ENCODE data around the gene AGBL1.
"Not testable (repeated sequence)": the region's sequence is repeated elsewhere in the genome, so short reads cannot be mapped to it uniquely, and the experiment has no call there.

Gene AGBL1

DNA sequence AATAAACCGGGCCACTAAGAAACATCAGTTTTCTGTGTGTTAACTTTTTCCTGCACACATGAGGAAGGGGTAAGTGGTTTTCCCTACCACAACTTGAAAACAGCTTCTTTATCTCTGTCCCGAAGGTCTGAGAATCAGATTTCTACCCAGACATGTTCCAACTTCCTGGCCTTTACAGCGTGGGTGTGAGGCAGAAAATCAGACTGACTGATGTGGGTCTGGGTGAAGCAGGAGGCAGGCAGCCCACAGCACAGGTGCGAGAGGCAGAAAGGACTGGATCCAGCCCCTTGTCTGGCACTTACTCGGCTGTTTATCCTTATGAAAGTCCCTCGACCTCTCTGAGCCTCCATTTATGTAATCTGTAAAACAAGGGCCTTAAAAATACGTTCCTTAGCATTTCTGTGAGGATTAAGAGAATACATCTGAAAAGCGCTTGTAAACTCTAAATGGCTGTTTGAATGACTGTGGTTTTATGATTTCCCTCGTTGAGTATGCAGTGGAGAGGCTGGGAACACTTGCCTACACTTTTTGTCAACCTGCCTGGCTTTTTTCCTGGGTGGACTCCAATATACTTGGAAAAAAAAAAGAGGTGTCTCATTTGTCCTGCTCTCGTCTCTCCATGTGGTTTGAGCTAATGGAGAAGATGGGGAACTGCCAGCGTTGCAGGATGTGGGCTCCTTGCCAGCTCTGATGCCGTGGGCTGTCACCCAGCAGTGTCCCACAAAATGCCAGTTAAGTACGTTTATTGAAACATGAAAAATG, 3.1 kb downstream of the AGBL1 start:
- no peak for DNase-seq (ENCODE audit: low read depth, low spot score)

DNA sequence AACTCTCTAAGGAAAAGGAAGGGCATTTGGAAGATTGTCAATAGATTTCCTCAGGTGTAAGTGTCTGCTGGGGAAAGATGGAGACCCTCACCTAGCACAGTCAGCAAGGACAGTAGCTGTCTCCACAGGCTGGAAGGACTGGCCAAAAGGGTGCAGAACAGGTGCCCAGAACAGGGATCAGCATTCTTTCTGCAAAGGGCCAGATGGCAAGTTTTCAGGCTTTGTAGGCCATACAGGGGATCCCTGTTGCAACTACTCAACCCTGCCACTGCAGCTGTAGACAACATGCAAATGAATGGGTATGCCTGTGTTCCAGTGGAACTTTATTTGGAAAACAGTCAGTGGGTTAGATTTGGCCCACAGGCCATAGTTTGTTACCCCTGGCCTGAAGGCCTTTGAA, 8.1 kb downstream of the AGBL1 start:
- DNase-seq (ENCODE audit: low read depth, low spot score): no peak

DNA sequence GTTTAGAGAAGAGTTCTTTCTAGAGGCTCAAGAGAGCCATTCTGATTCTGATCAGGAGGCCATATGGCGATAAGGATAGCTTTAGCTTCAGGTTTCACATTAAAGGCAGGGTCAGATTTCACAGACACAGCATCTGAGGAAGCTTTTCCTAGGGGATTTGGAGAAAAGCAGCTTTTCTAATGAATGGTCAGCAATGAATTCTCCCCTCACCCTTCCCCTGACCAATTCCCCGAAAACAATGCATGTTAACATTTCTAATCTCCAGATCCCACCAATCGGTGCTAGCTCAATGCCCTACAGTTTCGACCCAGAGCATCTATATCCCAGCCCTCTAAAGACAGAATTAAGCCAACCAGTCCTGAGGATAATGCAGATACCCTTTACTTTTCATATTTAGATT, 9.8 kb downstream of the AGBL1 start:
- DNase-seq (ENCODE audit: low read depth, low spot score): no peak

DNA sequence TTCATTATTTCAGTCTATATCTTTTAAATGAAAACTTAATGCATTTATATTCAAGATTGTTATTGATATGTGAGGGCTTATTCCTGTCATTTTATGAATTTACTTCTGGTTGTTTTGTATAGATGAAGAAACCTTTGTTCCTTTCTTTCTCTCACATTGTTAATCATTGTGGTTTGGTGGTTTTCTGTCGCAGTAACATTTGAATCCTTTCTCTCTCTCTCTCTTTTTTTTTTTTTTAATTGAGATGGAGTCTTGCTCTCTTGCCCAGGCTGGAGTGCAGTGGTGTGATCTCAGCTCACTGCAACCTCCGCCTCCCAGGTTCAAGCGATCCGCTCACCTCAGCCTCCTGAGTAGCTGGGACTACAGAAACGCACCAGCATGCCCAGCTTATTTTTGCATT, 22.1 kb downstream of the AGBL1 start:
- no peak for DNase-seq (ENCODE audit: low read depth, low spot score)

DNA sequence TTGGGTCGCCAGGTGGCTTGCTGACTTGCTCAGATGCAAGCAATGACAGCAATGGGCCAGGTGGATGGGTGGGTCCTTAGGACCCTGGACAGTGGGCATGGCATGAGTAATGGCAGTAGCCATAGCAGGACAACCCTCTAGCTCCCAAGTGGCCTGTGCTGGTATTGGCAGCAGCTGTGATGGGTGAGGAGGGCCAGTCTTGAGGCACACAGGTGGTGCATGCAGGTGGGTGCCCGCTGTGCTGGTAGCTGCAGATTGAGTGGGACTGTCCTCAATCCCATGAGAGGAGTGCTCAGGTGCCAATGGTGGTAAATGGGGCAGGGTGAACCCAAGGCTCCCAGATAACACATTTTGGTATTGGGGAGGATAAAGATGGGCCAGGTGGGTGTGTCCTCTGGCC, 24.2 kb downstream of the AGBL1 start:
- no peak for DNase-seq (ENCODE audit: low read depth, low spot score)

DNA sequence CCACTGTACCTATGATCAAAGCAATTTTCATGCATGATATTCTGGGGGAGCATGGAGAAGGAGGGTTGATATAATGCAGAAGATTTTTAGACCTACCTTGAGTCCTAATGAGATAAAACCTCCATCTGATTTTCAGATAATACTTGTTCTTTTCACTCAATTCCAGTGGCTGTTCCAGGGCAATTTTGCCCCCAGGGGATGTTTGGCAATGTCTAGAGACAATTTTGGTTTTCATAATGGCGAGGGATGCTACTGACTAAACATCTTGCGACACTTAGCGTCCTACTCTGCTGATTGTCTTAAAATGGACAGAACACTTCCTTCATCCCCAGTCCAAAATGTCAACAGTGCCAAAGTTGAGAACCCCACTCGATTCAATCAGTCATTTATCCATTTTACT, 26.6 kb downstream of the AGBL1 start:
- DNase-seq (ENCODE audit: low read depth, low spot score): no peak

DNA sequence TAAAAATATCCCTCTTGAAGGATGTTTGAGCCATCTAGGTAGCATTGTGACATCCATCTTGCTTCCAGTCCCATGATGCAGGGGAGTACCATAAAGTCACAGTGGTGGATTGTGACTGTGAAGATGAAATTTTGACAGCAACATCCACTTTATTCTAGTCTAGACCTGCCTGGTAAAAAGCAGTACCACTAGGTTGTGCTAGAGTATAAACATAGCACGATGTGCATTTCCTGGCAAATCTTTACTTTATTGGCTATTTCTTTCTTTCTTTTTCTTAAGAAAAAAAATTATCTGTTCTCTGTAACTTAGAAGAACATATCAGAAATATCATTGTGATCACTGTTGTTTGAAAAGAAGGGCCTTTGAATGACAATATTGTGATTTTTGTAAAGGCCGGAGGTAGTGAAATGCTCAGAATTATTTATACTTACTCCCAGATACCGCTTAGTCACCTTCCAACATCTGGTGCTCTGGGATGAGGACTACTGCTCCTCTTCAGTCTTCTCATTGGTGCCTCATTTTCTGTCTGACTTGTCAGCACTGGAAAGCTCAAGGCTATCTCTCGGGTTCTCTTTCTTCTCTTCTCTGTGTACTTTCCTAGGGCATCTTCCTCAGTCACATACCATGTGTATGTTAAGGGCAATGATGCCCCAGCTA, 35.6 kb downstream of the AGBL1 start:
- DNase-seq (ENCODE audit: low read depth, low spot score): no peak

DNA sequence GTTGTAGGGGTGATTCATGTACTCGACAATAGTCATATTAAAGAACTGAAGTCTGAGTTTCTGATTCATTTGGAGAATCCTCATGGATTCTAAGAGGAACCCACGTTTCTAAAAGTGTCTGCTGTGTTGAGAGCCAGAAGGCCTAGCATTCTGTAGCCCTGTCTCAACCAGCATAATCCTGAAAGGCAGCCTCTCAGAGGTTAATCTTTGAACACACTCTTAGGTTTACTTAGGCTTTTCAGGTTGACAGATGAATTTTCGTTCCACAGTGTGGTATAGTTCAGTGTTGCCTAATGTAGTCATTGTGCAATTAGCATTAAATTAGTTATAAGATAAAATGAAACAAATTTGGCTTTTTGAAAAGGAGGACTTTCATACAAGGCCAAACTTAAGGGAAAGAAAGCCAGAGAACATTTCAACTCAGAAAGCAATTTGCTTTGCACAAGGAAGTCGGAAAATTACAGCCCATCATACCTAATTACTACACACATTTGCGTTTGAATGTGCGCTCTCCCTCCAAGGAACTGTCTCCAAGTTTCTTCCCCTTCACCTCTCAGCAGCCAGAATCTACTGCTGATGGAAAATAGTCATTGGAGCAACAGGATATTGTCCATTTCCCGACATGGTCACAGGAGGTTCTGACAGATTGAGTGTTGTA, 42.0 kb downstream of the AGBL1 start:
- DNase-seq (ENCODE audit: low read depth, low spot score): no peak

DNA sequence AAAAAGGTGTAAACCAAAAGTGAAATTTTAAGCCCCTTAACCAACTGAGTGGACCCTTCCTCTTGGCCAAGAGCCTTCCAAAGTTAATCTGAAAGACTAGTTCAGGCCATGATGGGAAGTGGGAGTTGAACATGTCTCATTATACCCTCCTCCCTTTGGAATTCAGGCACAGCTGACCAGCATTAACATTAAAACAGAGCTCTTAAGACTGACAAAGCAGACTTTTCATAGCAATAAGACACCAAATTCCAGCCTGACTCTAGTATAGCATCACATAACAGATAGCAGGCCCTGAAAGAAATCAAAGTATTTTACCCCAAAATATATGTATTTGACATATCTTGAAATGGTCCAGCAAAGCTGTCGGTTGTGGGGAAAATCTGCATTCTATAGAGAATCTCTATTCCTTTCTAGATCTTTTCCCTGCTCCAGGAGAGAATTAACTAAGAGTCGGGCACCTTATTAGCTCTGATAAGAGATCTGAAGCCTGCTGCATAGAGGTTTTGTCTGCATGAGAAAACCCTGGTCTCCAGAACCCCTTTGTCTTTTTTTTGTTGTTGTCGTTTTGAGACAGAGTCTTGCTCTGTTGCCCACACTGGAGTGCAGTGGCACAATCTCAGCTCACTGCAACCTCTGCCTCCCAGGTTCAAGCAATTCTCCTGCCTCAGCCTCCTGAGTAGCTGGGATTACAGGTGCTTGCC, 43.2 kb downstream of the AGBL1 start:
- DNase-seq (ENCODE audit: low read depth, low spot score): not testable (repeated sequence)

DNA sequence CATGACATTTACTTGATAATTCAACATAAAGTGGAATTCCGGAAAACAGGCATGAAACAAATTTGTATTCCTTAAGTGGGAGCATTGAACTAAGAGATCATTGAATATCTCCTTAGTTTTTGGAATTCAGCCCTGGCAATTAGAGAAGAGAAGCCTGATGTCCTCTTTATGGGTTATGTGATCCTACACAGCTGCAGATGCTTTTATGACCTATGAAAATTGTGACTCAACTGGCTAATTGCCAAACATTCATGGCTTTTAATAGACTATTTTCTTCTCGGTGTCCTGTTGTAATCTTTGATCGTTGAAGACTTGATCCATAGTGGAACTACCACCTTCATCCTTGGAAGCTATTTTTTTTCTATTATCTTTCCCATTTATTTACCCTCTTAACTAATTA, 46.1 kb downstream of the AGBL1 start:
- no peak for DNase-seq (ENCODE audit: low read depth, low spot score)

DNA sequence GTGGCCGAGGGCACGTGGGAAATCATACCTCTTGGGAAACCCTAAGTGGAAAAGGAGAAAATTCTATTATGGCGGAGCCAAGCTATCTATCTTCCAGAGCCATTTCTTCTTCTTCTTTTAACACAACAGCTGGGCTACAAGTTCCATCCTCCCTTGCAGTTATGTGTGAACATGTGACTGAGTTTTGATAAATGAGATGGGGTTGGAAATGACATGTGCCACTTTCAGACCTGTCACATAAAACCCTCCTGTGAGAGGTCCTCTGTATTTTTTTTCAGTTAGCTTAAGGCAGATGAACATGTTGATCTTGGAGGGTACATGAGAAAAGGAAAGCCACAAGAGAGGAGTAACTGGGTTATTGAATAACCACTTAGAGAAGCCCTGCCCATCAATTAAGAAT, 47.9 kb downstream of the AGBL1 start:
- no peak for DNase-seq (ENCODE audit: low read depth, low spot score)

DNA sequence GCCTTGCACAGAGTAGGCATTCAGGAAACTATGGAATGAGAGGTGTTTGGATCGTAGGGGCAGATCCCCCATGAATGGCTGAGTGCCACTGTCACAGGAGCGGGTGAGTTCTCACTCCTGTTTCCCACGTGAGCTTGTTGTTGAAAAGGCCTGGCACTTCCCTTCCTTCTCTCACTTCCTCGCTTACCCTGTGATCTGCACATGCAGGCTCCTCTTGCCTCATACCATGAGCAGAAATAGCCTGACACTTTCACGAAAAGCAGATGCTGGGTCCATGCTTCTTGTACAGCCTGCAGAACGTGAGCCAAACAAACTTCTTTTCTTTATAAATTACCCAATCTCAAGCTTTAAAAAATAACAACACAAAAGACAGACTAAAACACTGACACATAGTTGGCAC, 55.4 kb downstream of the AGBL1 start:
- DNase-seq (ENCODE audit: low read depth, low spot score): no peak

DNA sequence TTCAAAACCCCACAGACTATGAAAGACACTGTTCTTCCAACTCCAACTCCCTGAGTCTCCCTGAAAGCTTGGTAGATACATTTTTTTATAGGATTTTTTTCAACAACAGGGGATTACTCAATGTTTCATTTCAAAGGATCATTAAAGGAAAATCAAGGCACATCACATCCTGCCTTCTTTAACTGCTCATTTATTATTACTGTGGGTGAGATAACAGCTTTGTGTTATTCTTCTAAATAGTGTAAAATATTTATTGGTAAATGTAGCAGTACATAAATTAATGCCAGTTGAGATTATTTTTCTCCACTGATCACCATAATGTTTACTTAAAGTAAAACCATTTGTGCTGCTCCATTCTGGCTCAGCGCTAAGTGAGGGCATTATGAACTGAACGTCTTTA, 57.2 kb downstream of the AGBL1 start:
- DNase-seq (ENCODE audit: low read depth, low spot score): no peak

DNA sequence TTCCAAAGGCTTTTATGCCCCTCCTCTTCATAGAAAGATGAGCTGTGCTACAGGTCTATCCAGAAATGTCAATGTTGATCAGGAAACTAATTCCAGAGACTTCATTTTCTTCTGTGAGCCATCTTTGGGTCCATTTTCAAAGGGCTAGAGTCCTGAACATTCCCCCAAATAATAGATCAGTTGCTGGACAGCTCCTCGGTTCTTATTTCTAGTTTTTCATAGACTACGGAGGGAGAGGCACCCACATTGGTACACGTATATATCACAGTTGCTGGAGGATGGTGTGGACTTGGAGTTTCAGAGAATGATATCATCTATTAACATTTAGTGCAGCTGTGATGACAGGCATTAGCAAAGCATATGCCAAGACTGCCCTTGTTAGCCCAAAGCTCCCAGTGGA, 59.1 kb downstream of the AGBL1 start:
- DNase-seq (ENCODE audit: low read depth, low spot score): no peak

DNA sequence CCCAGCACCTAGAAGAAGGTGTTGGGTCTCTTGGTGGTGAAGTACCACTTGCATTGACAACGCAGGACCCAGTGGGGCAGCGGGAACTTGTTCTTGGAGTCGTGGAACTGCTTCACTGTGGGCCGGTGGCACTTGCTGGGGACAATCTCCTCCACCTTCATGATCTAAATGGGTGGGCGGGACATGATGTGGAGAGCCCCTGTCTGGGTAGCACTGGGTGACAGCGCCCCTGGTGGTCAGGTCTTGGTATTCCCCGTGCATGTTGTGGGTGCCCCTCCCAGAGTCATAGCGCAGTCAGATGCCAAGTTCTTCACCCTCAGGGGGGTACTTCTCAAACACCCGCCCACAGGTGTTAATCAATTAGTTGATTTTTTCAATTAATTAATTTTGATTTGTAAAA, 60.2 kb downstream of the AGBL1 start:
- no peak for DNase-seq (ENCODE audit: low read depth, low spot score)

DNA sequence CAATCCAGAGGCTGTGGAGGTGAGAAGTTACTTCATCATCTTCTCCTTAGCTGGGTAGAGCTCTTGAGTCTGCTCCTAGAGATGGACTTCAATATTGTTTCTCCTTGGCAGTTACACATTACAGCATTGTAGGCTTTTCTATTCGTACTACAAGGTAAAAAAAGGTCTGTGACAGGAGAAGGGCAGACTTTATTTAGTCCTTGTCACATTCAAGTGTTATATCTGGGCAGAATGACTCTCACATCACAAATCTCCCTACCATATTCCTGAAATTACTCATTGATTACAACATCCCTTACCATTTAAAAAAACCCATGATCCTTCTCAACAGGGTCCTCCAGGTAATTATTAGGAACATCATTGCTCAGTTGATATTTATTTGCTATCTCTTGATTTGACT, 75.0 kb downstream of the AGBL1 start:
- DNase-seq (ENCODE audit: low read depth, low spot score): no peak

DNA sequence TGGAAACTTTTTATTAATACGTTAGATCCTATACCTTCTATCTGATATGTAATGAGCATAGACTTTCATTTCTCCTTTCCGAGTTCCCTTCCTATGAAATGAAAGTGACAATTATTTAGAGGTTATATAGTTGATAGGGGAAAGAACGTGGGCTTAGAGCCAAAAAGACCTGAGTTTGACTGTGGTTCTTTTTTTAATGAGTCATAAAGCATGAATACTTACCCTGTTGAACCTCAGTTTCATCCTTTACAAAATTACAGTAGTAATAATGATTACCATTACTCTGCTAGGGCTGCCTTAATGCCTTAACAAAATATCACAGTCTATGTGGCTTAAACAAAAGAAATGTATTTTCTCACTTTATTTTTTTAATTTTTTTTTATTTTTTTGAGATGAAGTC, 75.9 kb downstream of the AGBL1 start:
- DNase-seq (ENCODE audit: low read depth, low spot score): no peak

DNA sequence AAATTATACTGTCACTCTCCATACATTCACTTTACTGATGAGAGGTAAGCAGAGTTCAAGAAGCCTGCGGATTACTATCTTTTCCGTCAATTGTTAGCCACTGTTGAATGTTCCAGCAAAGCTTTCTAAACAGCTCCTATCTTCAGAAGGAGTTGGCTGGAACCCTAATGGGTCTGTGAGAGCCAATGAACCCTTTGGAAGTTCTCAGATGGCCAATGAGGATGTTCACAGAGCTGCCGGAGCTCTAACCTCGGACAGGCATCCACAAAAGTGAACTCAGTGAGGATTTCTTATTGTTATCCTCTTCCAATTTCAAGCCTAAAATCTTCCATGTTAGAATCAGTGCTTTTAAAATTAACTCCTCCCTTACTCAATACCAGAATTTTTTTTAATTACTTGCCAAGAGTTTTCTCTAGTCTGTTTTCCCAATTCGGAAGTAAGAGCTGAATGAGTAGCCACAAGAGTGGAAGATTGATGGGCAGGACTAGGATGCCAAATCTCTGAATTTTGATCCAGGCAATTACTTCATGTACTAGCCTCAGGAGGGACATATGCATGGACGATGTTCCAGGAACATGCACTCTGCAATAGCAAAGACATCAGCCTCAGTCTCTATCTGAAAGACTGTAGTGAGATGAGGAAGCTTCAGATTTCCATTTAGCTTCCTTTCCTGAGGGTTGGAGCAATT, 78.1 kb downstream of the AGBL1 start:
- no peak for DNase-seq (ENCODE audit: low read depth, low spot score)

DNA sequence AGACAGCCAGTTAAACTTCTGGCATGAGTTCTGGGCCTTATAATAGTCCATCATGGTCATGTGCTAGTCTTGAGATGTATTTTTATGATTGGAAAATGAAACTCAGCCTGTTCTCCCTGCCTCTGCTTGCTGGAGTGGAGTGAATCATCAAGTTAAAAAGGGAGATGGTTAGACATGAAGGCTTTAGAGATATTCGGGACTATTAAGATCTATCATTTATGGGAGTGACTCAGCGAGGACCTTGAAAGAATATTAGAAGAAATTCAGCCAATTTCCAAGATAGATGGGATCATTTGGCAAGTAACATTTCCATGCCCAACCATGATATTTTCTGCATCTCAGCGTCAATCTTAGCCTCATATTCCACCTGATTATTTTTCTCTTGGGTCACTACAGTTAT, 79.8 kb downstream of the AGBL1 start:
- DNase-seq (ENCODE audit: low read depth, low spot score): no peak

DNA sequence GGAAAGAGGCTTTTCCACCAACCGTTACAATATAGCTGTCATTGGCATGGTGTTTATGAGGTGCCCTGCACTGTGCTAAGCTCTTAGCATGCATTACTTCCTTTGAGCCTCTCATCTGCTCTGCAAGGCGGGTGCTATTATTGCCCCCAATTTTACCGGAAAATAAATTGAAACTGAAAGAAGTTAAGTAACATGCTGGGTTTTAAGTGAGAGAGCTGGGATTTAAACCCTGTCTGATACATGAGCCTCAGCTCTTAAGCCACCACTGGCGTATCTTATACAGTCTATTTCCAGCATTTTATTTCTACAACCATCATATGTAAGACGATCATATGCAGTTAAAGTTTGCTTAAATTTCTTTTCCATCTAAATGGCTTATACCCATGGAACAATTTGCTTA, 81.6 kb downstream of the AGBL1 start:
- DNase-seq (ENCODE audit: low read depth, low spot score): no peak

DNA sequence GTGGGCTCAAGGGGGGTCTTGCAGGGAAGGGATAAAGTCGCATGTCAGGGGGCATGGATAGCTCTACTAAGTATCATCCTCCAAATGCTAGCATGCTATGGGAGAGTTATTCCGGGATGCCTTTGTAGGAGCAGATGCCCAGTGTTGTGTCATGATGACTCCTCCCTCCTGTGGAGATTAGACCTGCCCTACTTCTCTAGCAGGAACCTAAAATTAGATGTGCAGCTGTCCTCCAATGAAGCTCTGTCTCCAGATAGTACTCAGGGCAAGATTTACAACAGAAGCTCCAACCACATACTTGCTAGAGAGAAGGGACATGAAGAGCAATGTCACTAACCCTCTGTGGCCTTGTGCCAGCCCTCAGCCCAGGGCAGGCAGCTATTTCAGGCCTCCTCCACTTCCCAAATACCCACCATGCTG, 82.5 kb downstream of the AGBL1 start:
- no peak for DNase-seq (ENCODE audit: low read depth, low spot score)

DNA sequence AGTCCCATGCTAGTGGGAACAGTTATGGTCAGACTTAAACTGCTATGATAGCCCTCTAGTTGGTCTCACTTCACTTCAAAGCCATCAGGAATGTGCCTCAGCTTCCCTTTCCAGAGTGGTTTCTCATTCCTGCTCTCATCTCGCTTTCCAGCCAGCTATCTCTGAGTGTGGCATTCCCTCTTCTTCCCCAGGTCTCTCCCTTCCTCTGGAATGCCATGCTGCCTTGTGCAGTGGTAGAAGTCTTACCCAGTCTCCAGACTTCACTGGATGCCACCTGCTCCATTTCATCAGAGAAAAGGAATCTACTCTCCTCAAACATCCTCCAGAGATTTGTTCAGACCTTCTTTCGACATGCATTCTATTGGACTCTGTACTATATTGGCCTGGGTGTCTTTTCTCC, 83.0 kb downstream of the AGBL1 start:
- no peak for DNase-seq (ENCODE audit: low read depth, low spot score)
